C4-2B (cell line): ENCODE data around the gene DHCR7.
"Not testable (repeated sequence)": the region's sequence is repeated elsewhere in the genome, so short reads cannot be mapped to it uniquely, and the experiment has no call there.

Experiments used
- ZFX ChIP-seq: fragments of 450-650 bp; IDR thresholded peaks from 2 replicates; pipeline ENCODE4 v1.6.1; 2017
- TF ChIP-seq, protein P1 (sequence below): fragments of 450-650 bp; conservative IDR thresholded peaks from 2 replicates; pipeline ENCODE4 v1.5.1; 2017; ENCODE audit warnings: mild to moderate bottlenecking

DNA sequence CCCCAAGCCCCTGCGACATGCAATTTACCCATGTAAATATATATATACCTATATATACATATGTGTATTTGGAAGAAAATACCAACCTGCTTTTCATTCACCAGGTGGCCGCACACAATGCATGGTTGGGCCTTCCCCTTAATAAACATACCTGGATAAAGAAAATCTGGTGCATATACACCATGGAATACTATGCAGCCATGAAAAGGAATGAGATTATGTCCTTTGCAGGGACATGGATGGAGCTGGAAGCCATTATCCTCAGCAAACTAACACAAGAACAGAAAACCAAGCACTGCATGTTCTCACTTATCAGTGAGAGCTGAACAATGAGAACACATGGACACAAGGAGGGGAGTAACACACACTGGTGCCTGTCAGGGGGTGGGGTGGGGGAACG is 25.9 kb downstream of the DHCR7 start:
- TF ChIP-seq, protein P1, sequence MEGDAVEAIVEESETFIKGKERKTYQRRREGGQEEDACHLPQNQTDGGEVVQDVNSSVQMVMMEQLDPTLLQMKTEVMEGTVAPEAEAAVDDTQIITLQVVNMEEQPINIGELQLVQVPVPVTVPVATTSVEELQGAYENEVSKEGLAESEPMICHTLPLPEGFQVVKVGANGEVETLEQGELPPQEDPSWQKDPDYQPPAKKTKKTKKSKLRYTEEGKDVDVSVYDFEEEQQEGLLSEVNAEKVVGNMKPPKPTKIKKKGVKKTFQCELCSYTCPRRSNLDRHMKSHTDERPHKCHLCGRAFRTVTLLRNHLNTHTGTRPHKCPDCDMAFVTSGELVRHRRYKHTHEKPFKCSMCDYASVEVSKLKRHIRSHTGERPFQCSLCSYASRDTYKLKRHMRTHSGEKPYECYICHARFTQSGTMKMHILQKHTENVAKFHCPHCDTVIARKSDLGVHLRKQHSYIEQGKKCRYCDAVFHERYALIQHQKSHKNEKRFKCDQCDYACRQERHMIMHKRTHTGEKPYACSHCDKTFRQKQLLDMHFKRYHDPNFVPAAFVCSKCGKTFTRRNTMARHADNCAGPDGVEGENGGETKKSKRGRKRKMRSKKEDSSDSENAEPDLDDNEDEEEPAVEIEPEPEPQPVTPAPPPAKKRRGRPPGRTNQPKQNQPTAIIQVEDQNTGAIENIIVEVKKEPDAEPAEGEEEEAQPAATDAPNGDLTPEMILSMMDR = not testable (repeated sequence)
- TF ChIP-seq ZFX = not testable (repeated sequence)
